Stomach (tissue), 4 donors: ENCODE data around the gene RUFY4.

Experiments
- CTCF ChIP-seq, 7 experiments: fragments of 450-650 bp in 4 of 7; fragments of 200-600 bp in 3 of 7; sonication (generic) in 3 of 7; IDR thresholded peaks; one replicate each; pipeline ENCODE4 v1.5.1; 2016 to 2019; ENCODE audit warnings: antibody characterized with exemption in 7 of 7, control low read depth in 2 of 7, mild to moderate bottlenecking in 1 of 7
- EP300 ChIP-seq: sonication (generic); formaldehyde crosslinking; IDR thresholded peaks from one replicate; pipeline ENCODE4 v1.6.1; 2017; ENCODE audit warnings: antibody characterized with exemption
- POLR2A ChIP-seq, 4 donors: fragments of 450-650 bp; IDR thresholded peaks; one replicate each; pipeline ENCODE4 v1.6.1; 2016; ENCODE audit warnings: antibody characterized with exemption in 4 of 4, control low read depth in 2 of 4, mild to moderate bottlenecking in 1 of 4, moderate library complexity in 1 of 4
- POLR2AphosphoS5 ChIP-seq, 3 donors: sonication (generic); formaldehyde crosslinking; IDR thresholded peaks; one replicate each; pipeline ENCODE4 v1.6.1; 2016; ENCODE audit warnings: antibody characterized with exemption in 3 of 3

GRCh38 chr2:218072478-218073024, 3.5 kb downstream of the RUFY4 start:
- TF ChIP-seq CTCF (IDR thresholded peaks at IDR 0.05) (no peak), POLR2AphosphoS5 (IDR thresholded peaks at IDR 0.05) (no peak), EP300 (no peak), POLR2A (IDR thresholded peaks at IDR 0.05) (no peak)
